Activated T-cell treated with anti-CD3 and anti-CD28 coated beads for 24 hours (primary cell): ENCODE measurements around the gene ANKRD23.
"Not testable (repeated sequence)": the region's sequence is repeated elsewhere in the genome, so short reads cannot be mapped to it uniquely, and the experiment has no call there.

Experiments used
- DNase-seq: peaks from one replicate; pipeline ENCODE4 v3.0.0-alpha.2; 2020; ENCODE audit warnings: low read depth

ANKRD23 gene

GRCh38 chr2:96843538-96844268 lies at the start of gene ANKRD23:
TSS of gene ANKRD23 (minus strand) at chr2:96844021. CDS start at chr2:96843992, 29 bp downstream.
- DNase-seq = no peak

GRCh38 chr2:96891591-96892333 lies 47.9 kb upstream of the ANKRD23 start:
- DNase-seq = no peak

- no peak for DNase-seq
Observed at GRCh38 chr2:96890726-96891385, 47.0 kb upstream of the ANKRD23 start.

GRCh38 chr2:96890252-96890651 lies 46.4 kb upstream of the ANKRD23 start:
- no peak for DNase-seq

GRCh38 chr2:96889502-96889901 lies 45.7 kb upstream of the ANKRD23 start:
- DNase-seq = not testable (repeated sequence)

- DNase-seq = no peak
Observed at GRCh38 chr2:96888072-96889011, 44.5 kb upstream of the ANKRD23 start.

- no peak for DNase-seq
Observed at GRCh38 chr2:96887493-96888012, 43.7 kb upstream of the ANKRD23 start.

GRCh38 chr2:96885432-96886347 lies 41.9 kb upstream of the ANKRD23 start:
- DNase-seq = no peak

GRCh38 chr2:96884299-96885094 lies 40.7 kb upstream of the ANKRD23 start:
- no peak for DNase-seq

- DNase-seq = no peak
Observed at GRCh38 chr2:96883306-96883705, 39.5 kb upstream of the ANKRD23 start.

GRCh38 chr2:96882906-96883305 lies 39.1 kb upstream of the ANKRD23 start:
- no peak for DNase-seq

GRCh38 chr2:96882230-96882629 lies 38.4 kb upstream of the ANKRD23 start:
- no peak for DNase-seq

- no peak for DNase-seq
Observed at GRCh38 chr2:96881349-96882195, 37.8 kb upstream of the ANKRD23 start.

- no peak for DNase-seq
Observed at GRCh38 chr2:96880891-96881273, 37.1 kb upstream of the ANKRD23 start.

- DNase-seq = no peak
Observed at GRCh38 chr2:96879545-96880040, 35.8 kb upstream of the ANKRD23 start.

- DNase-seq = no peak
Observed at GRCh38 chr2:96878796-96879544, 35.1 kb upstream of the ANKRD23 start.

- DNase-seq = no peak
Observed at GRCh38 chr2:96878171-96878570, 34.4 kb upstream of the ANKRD23 start.

- DNase-seq = no peak
Observed at GRCh38 chr2:96877631-96878092, 33.8 kb upstream of the ANKRD23 start.
